ENCODE data around the gene UBE2M.
"Not testable (repeated sequence)": the region's sequence is repeated elsewhere in the genome, so short reads cannot be mapped to it uniquely, and the experiment has no call there.

Gene UBE2M

DNA sequence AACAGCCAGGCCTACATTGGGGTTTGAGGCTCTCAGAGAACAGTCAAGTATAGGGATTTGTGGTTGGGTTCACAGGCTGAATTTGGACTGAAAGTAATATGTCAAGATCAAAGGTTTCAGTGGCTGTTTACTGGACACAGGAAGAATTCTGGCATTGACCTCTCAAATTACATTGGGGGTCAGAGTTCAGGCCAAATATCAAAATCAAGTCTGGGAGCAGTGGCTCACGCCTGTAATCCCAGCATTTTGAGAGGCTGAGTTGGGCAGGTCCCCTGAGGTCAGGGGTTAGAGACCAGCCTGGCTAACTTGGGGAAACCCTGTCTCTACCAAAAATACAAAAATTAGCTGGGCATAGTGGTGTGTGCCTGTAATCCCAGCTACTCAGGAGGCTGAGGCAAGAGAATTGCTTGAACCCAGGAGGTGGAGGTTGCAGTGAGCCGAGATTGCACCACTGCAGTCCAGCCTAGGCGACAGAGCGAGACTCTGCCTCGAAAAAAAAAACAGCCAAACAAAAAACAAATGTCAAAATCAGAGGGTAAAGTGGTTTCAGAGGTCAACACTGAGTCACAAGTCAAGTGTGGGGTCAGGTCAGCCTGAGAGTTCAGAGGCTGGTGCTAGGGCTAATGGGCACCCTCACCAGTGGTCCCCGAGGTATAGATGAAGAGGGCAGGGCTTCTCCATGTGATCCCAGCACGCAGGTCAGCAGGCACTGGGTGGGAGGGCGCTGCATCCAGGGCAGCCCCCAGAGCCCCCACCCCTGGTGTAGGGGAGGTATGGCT is 48.1 kb downstream of the UBE2M start:
- H3K4me3 ChIP-seq (ENCODE audit: low read depth, low read length): no peak overlapping the region
- TF ChIP-seq, protein P1, sequence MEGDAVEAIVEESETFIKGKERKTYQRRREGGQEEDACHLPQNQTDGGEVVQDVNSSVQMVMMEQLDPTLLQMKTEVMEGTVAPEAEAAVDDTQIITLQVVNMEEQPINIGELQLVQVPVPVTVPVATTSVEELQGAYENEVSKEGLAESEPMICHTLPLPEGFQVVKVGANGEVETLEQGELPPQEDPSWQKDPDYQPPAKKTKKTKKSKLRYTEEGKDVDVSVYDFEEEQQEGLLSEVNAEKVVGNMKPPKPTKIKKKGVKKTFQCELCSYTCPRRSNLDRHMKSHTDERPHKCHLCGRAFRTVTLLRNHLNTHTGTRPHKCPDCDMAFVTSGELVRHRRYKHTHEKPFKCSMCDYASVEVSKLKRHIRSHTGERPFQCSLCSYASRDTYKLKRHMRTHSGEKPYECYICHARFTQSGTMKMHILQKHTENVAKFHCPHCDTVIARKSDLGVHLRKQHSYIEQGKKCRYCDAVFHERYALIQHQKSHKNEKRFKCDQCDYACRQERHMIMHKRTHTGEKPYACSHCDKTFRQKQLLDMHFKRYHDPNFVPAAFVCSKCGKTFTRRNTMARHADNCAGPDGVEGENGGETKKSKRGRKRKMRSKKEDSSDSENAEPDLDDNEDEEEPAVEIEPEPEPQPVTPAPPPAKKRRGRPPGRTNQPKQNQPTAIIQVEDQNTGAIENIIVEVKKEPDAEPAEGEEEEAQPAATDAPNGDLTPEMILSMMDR (conservative IDR thresholded peaks at IDR 0.05; ENCODE audit: low read depth, low read length): no peak
- DNase-seq (ENCODE audit: low read depth): no peak

DNA sequence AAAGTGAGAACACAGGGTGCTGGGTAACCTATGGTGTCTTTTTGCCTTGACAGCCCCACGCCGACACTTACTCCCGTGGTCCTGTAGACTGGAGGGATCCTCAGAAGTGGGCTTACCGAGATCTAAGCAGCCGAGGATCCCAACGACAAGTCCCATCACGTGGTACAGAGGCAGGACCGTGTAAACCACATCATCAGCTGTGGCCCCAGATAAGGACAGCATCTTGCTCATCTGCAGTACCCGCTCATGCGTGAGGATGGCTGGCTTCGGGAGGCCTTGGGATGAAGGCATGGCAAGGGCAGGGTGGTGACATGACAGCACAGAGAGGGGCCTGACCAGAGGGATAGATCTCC is 48.7 kb downstream of the UBE2M start:
- TF ChIP-seq, protein P1 (conservative IDR thresholded peaks at IDR 0.05; ENCODE audit: low read depth, low read length): no peak
- H3K4me3 ChIP-seq (ENCODE audit: low read depth, low read length): no peak overlapping the region
- no peak for DNase-seq (ENCODE audit: low read depth)

GRCh38 chr19:58507602-58508223 is 50.7 kb downstream of the UBE2M start:
- H3K4me3 ChIP-seq (ENCODE audit: low read depth, low read length); DNase-seq (ENCODE audit: low read depth): not testable (repeated sequence)

Measured in choroid plexus epithelial cell (primary cell).